B cell (primary cell): Measurements from ENCODE around the gene CALR. TPM values are rescaled to one million over a fixed set of nuclear protein-coding genes. Genes with fewer than 3 reads are reported as not detected.

ENCODE experiments used
- ATAC-seq: fragments of 200-7000 bp; cut with Tn5 transposase; one replicate; pipeline ENCODE4 v1.10.0; 2021; ENCODE audit warnings: low read depth, mild to moderate bottlenecking, moderate number of reproducible peaks, moderate library complexity
- CTCF ChIA-PET: fragments of 350-600 bp; sonication (Branson Sonifier 250); formaldehyde crosslinking; loops from one replicate; lab custom pipeline; 2021; ENCODE audit warnings: antibody characterized with exemption, inconsistent platforms; lab: Charles Lee
- POLR2A ChIA-PET: fragments of 350-600 bp; sonication (Branson Sonifier 250); formaldehyde crosslinking; loops from one replicate; lab custom pipeline; 2021; ENCODE audit warnings: antibody characterized with exemption; lab: Charles Lee
- DNase-seq: peaks from one replicate; pipeline ENCODE4 v3.0.0; 2013
- H2AFZ ChIP-seq: 2 replicates; pipeline ENCODE4 v1.6.1; 2012; ENCODE audit warnings: mild to moderate bottlenecking, low read depth, low read length; ENCODE audit not compliant: insufficient read depth, poor library complexity, severe bottlenecking
- H3K27ac ChIP-seq, 2 donors: 1 replicate in 1 of 2; 2 replicates in 1 of 2; pipeline ENCODE4 v1.5.1; 2012 to 2013; ENCODE audit warnings: low read length in 2 of 2, mild to moderate bottlenecking in 2 of 2, moderate library complexity in 1 of 2
- H3K27me3 ChIP-seq, 4 experiments: fragments of 200-600 bp in 1 of 4; sonication (generic) in 1 of 4; replicated peaks in 1 of 4; 1 replicate in 2 of 4; 2 replicates in 2 of 4; pipeline versions ENCODE4 v1.6.1 to v1.7.0; 2013 to 2016; ENCODE audit warnings: low read length in 3 of 4, mild to moderate bottlenecking in 2 of 4, mixed read lengths in 1 of 4, moderate library complexity in 1 of 4; ENCODE audit not compliant: insufficient read depth in 4 of 4, control insufficient read depth in 3 of 4; ENCODE audit errors: control extremely low read depth in 1 of 4
- H3K36me3 ChIP-seq, 2 experiments: replicated peaks in 1 of 2; 1 replicate in 1 of 2; 2 replicates in 1 of 2; pipeline versions ENCODE4 v1.6.1 to v1.7.1; 2013; ENCODE audit warnings: low read length in 1 of 2; ENCODE audit not compliant: insufficient read depth in 2 of 2, control insufficient read depth in 1 of 2; ENCODE audit errors: control extremely low read depth in 1 of 2, extremely low read depth in 1 of 2
- H3K4me1 ChIP-seq, 2 donors: fragments of 200-600 bp in 1 of 2; sonication (generic) in 1 of 2; 1 replicate in 1 of 2; 2 replicates in 1 of 2; pipeline versions ENCODE4 v1.5.1 to v1.6.1; 2013 to 2017; ENCODE audit warnings: low read length in 2 of 2; ENCODE audit not compliant: control insufficient read depth in 2 of 2, insufficient read depth in 2 of 2
- H3K4me2 ChIP-seq: replicated peaks from 2 replicates; pipeline ENCODE3; 2012; ENCODE audit warnings: mild to moderate bottlenecking, low read depth, low read length; ENCODE audit not compliant: poor library complexity, severe bottlenecking
- H3K4me3 ChIP-seq, 5 experiments: fragments of 200-600 bp in 1 of 5; sonication (generic) in 1 of 5; 1 replicate in 3 of 5; 2 replicates in 2 of 5; pipeline versions ENCODE4 v1.5.1 to v1.7.0; 2011 to 2016; ENCODE audit warnings: low read length in 4 of 5, mild to moderate bottlenecking in 4 of 5, low read depth in 2 of 5, control low read depth in 1 of 5, moderate library complexity in 1 of 5; ENCODE audit not compliant: insufficient read depth in 1 of 5; ENCODE audit errors: control extremely low read depth in 1 of 5, extremely low read depth in 1 of 5
- H3K79me2 ChIP-seq: fragments of 200-600 bp; sonication (generic); one replicate; pipeline ENCODE4 v1.6.0; 2016; ENCODE audit warnings: low read length; ENCODE audit not compliant: control insufficient read depth, insufficient read depth
- H3K9ac ChIP-seq: fragments of 200-600 bp; sonication (generic); 2 replicates; pipeline ENCODE4 v1.6.1; 2017; ENCODE audit warnings: mild to moderate bottlenecking, low read length, moderate library complexity
- H3K9me3 ChIP-seq, 3 donors: one replicate each; pipeline versions ENCODE4 v1.6.1 to v1.7.1; 2013; ENCODE audit warnings: low read length in 2 of 3; ENCODE audit not compliant: control insufficient read depth in 2 of 3, insufficient read depth in 1 of 3; ENCODE audit errors: control extremely low read depth in 1 of 3
- H4K20me1 ChIP-seq: 2 replicates; pipeline ENCODE4 v1.6.0; 2012; ENCODE audit warnings: mild to moderate bottlenecking, low read length; ENCODE audit not compliant: insufficient read depth, control insufficient read depth, poor library complexity, severe bottlenecking
- H3K27ac Mint-ChIP-seq: one replicate; pipeline ENCODE4 v1.8.0; 2021; ENCODE audit warnings: mixed read lengths
- H3K27me3 Mint-ChIP-seq: one replicate; pipeline ENCODE4 v1.8.0; 2021; ENCODE audit warnings: mixed read lengths
- H3K4me1 Mint-ChIP-seq: one replicate; pipeline ENCODE4 v1.8.0; 2021; ENCODE audit warnings: mixed read lengths
- H3K4me3 Mint-ChIP-seq: one replicate; pipeline ENCODE4 v1.8.0; 2021; ENCODE audit warnings: mixed read lengths
- H3K9me3 Mint-ChIP-seq: one replicate; pipeline ENCODE4 v1.8.0; 2022; ENCODE audit warnings: mixed read lengths; ENCODE audit not compliant: insufficient read depth
- EZH2 ChIP-seq: IDR thresholded peaks from 2 replicates; pipeline ENCODE4 v1.6.1; 2012; ENCODE audit warnings: borderline replicate concordance, low read depth, mild to moderate bottlenecking, moderate library complexity, low read length; ENCODE audit not compliant: insufficient read depth, poor library complexity, severe bottlenecking
- WGBS: methylation state at CpG from one replicate; pipeline ENCODE4 v1.1.5; 2013; ENCODE audit warnings: missing lambda C conversion rate; ENCODE audit not compliant: insufficient coverage; 5-methylcytosine and 5-hydroxymethylcytosine counted together
- intact Hi-C: fragments of 100-400 bp; cut with micrococcal nuclease; formaldehyde crosslinking; loops from one replicate; pipeline ENCODE4 v1.10.0; 2022
- polyA plus RNA-seq: library from polyadenylated mRNA; depleted of rRNA; stranded (reverse); fragments of >200 nt; gene quantifications from 2 replicates; pipeline ENCODE4 v1.2.3, GENCODE V29; 2012
- total RNA-seq, 2 donors: library from RNA; stranded (reverse); fragments of 120-200 nt in 1 of 2; gene quantifications; 1 replicate in 1 of 2; 2 replicates in 1 of 2; pipeline versions ENCODE4 v1.2.3 to v1.2.4, GENCODE V29; 2013 to 2022
- TF ChIP-seq, protein P1 (sequence below): fragments of 200-600 bp; IDR thresholded peaks from one replicate; pipeline ENCODE4 v1.8.0; 2022; ENCODE audit warnings: antibody characterized with exemption, mild to moderate bottlenecking

The CALR gene
- total and polyA plus RNA-seq, 2 donors (not counting 1 experiment from before 2014, with no cell fraction given) = 214 to 385 TPM

DNA sequence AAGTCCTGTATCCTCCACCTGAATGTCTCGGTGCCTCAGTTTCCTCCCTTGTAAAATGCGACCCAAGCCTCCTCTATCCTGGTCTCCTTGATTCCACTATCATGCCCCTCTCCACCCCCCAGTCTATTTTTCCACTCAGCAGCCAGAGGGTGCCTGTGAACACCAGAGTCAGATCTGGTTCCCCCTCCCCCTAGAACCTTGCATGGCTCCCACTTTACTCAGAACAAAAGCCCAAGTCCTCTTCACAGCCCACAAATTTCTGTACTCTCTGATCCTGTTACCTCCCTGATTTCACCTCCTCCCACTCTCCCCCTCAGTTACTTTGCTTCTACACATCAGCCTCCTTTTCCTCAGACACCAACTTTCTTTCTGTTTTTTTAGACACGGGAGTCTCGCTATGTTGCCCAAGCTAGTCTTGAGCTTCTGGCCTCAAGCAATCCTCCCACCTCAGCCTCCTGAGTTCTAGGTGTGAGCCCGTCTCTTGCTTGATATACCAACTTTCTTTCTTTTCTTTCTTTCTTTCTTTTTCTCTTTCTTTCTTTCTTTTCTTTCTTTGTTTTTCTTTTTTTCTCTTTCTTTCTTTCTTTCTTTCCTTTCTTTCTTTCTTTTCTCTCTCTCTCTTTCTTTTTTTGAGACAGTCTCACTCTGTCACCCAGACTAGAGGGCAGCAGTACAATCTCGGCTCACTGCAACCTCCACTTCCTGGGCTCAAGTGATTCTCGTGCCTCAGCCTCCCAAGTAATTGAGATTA is 31.8 kb downstream of the CALR start:
- no peaks in the 10 kb centered on the region for H3K36me3 ChIP-seq
- Mint-ChIP-seq H3K9me3 (no peaks in the 10 kb centered on the region), H3K4me1 (peaks cover 2% of the 10 kb centered on the region), H3K27ac (no peak overlapping the region), H3K4me3 (no peak overlapping the region), H3K27me3 (peaks cover 3% of the 10 kb centered on the region)
- peaks cover 0 to 6% (median 1%) of the 10 kb centered on the region in 4 experiments for H3K27me3 ChIP-seq
- intact Hi-C loops = loop anchor here (10.0 kb wide), 1 partner anchor 225 kb away; no protein-coding TSS in a partner anchor
- H3K79me2 ChIP-seq = no peaks in the 10 kb centered on the region
- H3K27ac ChIP-seq = no peak overlapping the region
- WGBS = 91% methylated on average over 7 of the region's 7 CpGs
- H4K20me1 ChIP-seq = no peaks in the 10 kb centered on the region
- CTCF ChIA-PET = interaction anchor here (1.4 kb wide), 1 partner anchor 124 kb away, joined by 5 read pairs; no protein-coding TSS in a partner anchor
- no peak for DNase-seq
- no peaks in the 10 kb centered on the region for H3K9me3 ChIP-seq
- no peak overlapping the region for H3K4me2 ChIP-seq
- H2AFZ ChIP-seq = no peak overlapping the region
- POLR2A ChIA-PET = no interaction called here
- H3K4me3 ChIP-seq = no peak overlapping the region
- H3K9ac ChIP-seq = no peak overlapping the region
- no peak for ATAC-seq
- TF ChIP-seq, protein P1, sequence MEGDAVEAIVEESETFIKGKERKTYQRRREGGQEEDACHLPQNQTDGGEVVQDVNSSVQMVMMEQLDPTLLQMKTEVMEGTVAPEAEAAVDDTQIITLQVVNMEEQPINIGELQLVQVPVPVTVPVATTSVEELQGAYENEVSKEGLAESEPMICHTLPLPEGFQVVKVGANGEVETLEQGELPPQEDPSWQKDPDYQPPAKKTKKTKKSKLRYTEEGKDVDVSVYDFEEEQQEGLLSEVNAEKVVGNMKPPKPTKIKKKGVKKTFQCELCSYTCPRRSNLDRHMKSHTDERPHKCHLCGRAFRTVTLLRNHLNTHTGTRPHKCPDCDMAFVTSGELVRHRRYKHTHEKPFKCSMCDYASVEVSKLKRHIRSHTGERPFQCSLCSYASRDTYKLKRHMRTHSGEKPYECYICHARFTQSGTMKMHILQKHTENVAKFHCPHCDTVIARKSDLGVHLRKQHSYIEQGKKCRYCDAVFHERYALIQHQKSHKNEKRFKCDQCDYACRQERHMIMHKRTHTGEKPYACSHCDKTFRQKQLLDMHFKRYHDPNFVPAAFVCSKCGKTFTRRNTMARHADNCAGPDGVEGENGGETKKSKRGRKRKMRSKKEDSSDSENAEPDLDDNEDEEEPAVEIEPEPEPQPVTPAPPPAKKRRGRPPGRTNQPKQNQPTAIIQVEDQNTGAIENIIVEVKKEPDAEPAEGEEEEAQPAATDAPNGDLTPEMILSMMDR = no peak
- no peak for TF ChIP-seq EZH2
- H3K4me1 ChIP-seq = peaks cover under 1 to 6% of the 10 kb centered on the region in 2 donors

GRCh38 chr19:12973236-12973635 is 34.8 kb downstream of the CALR start:
- ATAC-seq (no peak), DNase-seq (peak; percentile 21)
- Histone ChIP-seq H3K9ac (no peak overlapping the region), H3K4me3 (no peak overlapping the region), H3K4me2 (no peak overlapping the region), H3K36me3 (no peaks in the 10 kb centered on the region), H3K27me3 (peaks cover 0 to 14% (median 1%) of the 10 kb centered on the region in 4 experiments), H3K27ac (no peak overlapping the region), H3K9me3 (no peaks in the 10 kb centered on the region), H3K79me2 (no peaks in the 10 kb centered on the region), H4K20me1 (no peaks in the 10 kb centered on the region), H2AFZ (no peak overlapping the region), H3K4me1 (peaks cover 0 to 5% of the 10 kb centered on the region in 2 donors)
- peaks cover 12% of the 10 kb centered on the region for H3K27me3 Mint-ChIP-seq
- H3K4me1 Mint-ChIP-seq = peaks cover 5% of the 10 kb centered on the region
- CTCF ChIA-PET = interaction anchor here (1.7 to 8.2 kb wide), 3 partner anchors 8 to 88 kb away, joined by 8 to 161 read pairs (median 9); no protein-coding TSS in a partner anchor
- H3K4me3 Mint-ChIP-seq = no peak overlapping the region
- H3K9me3 Mint-ChIP-seq = no peaks in the 10 kb centered on the region
- H3K27ac Mint-ChIP-seq = no peak overlapping the region
- POLR2A ChIA-PET = interaction anchor here (0.9 kb wide), 1 partner anchor 121 kb away, joined by 3 read pairs; no protein-coding TSS in a partner anchor
- no peak for TF ChIP-seq EZH2
- TF ChIP-seq, protein P1 = no peak
- WGBS = 89% methylated on average over 15 of the region's 16 CpGs
- intact Hi-C loops = loop anchor here (10.0 kb wide), 1 partner anchor 222 kb away; no protein-coding TSS in a partner anchor
